NCI-H524 (cell line): ENCODE measurements around the gene XIRP1.

Experiments
- DNase-seq, 2 experiments: peaks; one replicate each; lab custom pipeline; 2025; lab: John Stamatoyannopoulos, UW

XIRP1 gene

DNA sequence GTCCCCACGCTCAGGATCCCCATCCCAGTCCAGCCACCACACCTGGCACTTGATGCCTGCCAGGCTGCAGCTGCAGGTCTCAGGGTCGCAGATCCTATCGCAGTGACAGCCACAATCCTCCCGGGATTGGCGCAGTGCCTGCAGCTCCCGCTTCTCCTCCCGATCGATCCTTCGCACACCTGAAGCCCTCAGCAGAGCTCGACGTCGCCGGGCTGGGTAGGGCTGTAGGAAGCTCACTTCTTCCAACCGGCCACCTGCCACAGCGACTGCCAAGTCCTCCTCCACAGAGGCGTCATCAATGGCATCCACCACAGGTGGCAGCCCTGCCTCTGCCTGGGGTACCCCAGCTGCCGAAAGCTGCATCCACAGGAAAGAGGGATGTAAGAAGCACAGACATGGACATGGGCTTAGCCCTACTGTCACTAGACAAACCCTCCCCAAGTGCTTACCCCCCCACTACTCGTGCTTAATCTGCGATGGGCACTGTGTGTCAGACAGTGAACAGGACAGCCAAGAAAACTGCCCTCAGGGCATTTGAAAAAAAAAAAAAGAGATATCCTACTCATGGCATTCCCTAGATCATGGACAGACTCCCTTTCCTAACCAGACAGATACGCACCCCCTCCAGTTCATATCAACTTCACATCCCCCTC, 48.2 kb downstream of the XIRP1 start:
- DNase-seq: no peak

DNA sequence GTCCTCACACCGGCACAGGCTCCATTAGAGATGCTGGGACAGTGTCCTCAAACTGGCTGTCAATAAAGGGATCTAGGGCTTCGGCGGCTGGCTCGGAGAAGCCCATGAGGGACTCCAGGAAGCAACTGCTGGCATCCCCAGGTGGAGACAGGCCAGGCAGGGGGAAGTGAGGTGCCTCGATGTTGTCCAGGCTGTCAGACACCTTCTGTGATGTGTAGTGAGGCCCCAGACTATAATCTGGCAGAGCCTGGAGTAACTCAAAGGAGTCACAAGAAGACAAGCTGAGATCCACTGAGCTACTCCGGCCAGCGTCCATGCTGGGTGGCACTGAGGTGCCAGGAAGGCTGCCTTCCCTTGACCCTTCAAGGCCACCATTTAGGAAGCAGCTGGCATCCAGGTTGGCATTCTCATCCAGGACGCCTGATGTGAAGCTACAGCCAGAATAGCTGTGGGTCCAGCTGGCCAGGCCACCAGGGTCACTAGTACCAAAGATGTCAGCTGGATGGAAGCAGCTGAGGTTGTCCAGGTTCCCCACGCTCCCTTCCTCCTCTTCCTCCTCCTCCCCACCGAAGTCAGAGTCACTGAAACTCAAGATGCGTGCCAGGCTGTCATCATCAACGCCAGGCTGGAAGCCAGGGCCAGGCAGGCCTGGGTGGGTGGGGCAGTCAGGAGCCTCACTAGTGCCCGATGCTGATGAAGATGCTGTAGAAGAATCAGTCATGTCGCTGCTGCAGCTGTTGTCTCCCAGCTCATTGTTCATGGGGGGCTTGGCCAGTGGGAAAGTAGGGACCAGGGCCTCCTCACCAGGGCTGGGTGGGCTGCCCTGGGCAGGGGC, 49.1 kb downstream of the XIRP1 start:
- DNase-seq: no peak

DNA sequence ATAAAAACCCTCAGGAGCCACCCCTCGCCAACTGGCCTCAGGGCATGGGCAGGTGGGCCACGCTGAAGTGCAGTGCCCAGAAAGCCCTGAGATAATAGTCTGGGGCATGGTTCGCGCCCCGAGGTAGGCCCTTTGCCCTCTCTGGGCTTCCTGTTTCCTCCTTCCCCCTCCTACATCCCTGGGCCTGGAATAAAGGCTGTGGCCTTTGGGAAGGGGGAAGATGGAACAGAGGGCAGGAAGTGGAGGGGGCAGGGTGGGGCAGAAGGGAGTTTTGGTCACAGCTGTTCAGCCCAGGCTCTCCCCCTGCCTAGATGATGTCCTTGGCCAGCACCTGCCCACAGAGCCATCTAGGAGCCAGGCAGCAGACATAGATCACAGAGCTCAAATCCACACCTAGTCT, 50.3 kb downstream of the XIRP1 start:
- peak in 1 of 2 experiments; percentile 30 for DNase-seq

DNA sequence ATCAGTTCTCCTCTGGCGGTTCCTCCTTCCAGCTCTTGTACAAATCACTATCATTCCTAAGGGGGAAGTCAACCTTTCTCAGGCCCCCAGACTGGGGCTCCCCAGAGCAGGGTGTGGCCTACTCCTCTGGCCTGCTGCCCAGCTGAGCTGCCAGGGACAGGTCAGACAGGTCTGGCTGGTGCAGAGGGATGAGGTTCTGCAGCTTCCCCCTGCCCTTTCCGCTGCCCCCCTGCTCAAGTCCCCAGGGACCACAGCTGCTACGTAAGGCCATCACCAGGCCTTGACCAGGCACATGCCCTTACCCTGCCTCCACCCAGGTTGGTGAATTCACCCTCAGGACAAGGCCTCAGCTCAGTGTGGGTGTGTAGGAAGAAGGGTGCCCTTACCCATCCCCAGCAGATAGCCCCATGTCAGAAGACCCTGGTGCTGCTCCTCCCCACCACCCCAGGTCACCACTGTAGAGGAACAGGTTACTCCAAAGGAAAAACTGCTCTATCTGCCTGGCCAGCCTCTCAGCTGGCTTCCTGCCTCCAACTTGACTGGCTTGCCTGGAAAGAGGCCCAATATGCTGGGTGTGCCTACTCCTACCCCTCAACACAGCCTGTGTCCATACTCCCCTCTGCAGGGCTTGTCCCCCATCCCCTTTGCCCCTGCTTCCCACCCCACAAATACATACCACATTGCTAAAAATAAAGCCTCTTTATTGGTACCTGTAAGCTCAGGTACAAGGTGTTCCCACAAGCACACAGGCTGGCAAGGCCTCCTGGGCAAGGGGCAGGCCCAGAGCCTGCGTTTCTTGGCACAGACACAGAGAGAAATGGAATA, 51.0 kb downstream of the XIRP1 start:
- no peak for DNase-seq

DNA sequence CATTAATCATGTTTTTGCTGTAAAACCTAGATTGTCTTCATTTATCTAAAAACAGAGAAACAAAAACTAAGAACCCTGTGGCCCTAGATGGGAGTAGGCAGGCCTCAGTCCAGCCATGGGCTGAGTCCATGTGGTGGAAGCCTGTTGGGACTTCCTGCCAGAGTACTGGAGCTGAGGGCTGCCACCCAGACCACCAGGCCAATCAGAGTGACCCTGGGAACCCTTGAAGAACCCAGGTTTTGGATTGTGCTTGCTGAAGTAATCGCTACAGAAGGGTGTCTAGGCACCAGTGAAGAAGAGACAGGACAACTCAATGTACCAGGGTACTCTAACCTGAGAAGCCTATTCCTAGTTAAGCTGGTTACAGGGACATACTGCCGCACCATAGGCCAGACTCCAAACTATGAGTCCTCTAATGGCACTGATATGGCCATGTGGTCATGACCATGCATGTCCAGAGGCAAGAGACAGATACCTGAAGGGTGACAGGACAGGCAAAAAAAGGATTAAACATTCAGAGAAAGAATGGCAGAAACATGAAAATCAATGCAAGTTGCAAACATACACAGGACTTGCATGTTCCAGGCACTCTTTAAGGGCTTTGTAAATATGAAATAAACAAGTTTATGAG, 51.9 kb downstream of the XIRP1 start:
- DNase-seq: no peak

DNA sequence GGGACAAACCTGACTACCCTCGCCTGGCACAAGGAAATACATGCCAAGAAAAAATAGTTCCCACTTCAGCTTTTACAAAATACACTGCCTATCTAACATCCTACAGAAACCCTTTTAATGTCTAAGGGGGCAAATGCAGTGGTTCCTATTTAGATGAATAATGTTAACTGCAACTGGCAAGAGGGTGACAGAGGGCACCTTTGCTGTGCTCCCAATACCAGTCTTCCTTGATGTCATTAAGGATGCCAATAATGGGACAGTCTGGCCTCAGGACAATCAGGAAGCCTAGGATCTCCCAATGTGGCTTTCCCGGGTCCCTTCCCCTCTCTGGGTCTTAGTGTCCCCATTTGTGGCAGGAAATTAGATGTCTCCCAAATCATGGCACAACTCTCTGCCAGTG, 53.0 kb downstream of the XIRP1 start:
- DNase-seq: no peak

DNA sequence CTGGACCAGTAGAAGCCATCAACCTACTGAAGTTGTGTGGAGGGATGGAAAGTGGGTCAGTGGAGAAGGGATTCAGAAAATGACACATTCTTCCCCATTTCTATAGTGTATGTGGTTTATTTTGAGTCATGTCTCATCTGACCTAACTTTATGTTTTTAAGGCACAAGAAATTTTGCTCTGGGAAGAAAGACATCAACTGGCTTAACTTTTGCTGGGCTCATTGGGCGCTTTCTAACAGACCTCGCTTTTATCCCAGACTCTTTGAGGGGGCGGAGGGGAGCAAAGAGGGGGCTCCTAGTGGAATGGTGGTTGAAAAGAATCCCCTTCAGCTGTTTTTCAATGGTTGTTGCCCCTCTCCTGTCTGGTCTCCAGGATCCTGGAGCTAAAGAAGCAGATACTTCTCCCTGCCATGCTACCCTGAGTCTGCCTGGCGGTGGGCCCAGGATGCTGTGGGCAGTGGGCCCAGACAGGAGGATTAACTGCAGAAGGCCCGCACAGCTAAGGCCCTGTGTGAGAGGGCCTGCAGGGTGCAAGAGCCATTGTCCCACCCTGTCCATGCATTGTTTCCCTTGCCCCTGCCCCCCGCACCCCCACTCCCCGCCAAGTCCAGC, 53.5 kb downstream of the XIRP1 start:
- DNase-seq: no peak

DNA sequence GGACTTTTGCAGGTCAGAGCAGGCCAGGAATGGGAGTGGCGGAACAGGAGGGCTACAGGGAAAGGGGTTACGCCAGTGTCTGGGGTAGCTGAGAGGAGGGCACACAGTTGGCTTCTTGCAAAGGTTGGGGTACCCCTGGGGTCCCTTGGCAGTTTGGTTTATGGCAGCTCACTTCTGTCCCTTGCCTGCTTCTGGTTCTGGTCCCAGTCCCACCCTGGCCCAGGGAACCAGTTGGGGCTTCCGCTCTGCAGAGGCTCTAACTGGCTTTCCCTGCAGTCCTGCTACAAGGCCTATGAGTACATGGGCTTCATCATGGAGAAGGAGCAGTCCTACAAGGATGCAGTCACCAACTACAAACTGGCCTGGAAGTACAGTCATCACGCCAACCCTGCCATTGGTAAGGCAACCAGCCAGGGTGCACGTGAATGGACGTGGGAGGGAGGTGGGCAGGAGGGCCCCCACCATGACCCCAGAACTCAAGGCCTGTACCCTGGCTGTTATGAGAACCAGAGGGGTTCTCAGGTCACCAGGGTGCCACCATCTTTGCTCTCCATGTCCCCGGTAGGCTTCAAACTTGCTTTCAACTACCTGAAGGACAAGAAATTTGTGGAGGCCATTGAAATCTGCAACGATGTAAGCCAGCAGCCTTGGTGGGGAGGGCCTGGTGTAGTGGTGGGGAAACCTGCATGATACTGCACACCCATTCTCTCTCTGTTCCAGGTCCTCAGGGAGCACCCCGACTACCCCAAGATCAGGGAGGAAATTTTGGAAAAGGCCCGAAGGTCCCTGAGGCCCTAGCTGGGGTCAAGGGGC, 54.2 kb downstream of the XIRP1 start:
- no peak for DNase-seq

DNA sequence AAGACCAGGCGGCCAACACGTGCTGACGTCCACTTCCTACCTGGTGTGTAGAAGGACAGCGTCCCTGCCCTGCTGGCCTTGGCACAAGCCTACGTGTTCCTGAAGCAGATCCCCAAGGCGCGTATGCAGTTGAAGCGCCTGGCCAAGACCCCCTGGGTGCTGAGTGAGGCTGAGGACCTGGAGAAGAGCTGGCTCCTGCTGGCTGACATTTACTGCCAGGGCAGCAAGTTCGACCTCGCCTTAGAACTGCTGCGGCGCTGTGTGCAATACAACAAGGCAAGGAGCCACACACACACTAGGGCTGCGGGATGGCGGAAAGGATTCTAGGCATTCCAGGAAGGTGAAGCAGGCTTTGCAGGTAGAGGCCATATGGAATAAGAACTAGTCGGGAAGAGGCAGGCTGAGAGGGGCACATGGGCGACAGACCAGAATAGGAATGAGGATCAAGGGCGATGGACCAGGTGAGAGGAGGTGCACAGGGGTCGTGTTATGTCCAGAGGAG, 54.9 kb downstream of the XIRP1 start:
- DNase-seq: no peak

DNA sequence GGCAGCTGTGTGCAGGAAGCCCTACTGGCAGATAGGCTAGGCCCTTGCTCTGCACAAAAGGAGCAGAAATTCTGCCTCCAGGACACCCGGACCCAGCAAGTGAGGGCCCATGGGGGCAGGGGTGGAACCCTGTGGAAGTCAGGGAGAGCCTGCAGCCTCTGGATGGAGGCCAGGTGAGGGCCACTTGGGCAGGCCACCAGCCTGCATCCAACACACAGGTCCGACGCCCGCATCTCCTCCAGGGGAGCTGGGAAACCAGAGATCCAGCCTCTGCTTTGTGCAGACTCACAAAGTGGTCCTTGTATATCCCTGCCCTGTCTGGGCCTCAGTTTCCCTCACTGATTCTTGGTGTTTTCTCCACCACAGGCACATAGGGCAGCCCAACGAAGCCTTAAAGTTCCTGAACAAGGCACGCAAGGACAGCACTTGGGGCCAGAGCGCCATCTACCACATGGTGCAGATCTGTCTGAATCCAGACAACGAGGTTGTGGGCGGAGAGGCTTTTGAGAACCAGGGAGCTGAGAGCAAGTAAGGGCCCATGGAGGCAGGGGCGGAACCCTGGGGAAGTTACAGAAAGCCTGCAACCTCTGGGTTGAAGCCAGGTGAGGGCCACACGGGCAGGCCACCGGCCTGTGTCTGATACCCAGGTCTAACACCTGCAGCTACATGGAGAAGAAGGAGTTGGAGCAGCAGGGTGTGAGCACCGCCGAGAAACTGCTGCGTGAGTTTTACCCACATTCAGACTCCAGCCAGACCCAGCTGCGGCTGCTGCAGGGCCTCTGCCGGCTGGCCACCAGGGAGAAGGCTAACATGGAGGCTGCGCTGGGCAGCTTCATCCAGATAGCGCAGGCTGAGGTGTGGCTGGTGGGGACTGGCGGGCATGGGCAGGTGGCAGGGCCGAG, 55.6 kb downstream of the XIRP1 start:
- DNase-seq: no peak

DNA sequence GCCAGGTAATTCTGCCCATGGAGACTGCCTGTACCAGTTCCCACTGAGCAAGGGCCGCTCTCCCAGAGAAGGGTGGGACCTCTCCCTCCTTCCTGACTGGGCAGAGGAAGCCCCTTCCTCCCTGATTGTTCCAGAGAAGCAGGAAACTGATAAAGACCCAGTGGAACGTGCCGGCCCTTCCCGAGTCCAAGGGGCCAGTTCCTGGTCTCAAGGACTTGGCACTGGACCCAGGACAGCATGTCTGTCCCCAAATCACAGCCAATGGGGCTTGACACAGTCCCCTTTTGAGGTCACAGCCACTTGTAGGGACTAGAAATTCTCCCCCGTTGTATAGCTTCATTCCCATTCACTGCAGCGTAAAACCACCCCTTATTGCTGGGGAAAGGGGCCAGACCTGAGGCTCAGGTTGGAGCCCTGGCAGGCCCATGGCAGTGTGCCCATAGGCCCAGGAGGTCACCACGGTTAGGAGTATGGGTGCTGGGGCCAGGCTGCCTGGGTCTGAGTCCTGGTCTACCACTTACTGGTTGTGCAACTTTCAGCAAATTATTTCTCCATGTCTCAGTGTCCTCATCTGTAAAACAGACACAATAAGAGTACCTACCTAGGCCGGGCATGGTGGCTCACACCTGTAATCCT, 57.1 kb downstream of the XIRP1 start:
- DNase-seq: no peak

DNA sequence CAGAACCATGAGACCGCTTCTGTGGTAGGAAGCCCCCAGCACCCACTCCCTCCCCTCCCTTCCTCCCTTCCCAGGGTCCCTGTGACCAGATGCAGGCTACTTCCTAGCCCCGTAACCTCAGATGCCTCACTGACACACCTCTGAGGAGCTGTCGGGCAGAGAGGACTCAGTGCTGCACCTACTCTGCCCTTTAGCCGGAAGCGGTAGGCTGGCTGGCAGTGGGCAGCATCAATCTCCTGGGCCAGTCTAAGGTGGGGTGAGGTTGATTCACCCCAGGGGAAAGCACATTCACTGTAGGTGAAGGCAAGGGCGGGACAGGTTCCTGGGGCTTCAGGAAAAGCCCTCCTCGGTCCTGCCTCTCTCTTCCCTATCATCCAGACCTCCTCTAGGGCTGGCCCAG, 58.1 kb downstream of the XIRP1 start:
- no peak for DNase-seq

DNA sequence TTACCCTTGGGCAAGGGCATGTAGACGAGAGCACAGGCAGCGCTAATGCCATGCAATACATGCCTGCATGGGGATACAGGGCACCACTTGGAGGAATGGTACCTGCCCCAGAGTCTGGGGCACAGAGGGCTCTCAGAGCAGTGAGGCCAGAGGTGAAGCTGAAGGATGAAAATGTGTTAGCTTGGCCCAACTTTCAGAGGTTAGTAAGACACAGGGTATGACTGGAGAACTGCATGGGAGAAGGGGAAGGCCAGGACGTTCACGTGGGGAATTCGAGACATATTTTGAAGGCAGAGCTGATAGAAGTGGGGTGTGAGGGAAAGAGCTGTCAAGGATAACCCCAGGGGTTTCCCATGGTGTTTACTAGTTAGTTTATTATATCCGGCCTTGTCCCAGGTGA, 58.6 kb downstream of the XIRP1 start:
- no peak for DNase-seq
